K562 (cell line): ENCODE data around the gene IGF2BP3. TPM values are rescaled to one million over a fixed set of nuclear protein-coding genes. Genes with fewer than 3 reads are reported as not detected.

Source experiments
- ATF3 ChIP-seq, 2 experiments: fragments of 450-650 bp in 1 of 2; sonication (generic) in 1 of 2; formaldehyde crosslinking in 1 of 2; IDR thresholded peaks in 1 of 2; conservative IDR thresholded peaks in 1 of 2; 2 replicates each; pipeline versions ENCODE4 v1.6.1 to v1.8.1; 2016 to 2023; ENCODE audit warnings: mild to moderate bottlenecking in 2 of 2, moderate library complexity in 2 of 2, inconsistent platforms in 1 of 2, missing genetic modification reagents in 1 of 2
- DACH1 ChIP-seq: fragments of 450-650 bp; IDR thresholded peaks from 2 replicates; pipeline ENCODE4 v1.6.1; 2018; ENCODE audit not compliant: partially characterized antibody
- DMBX1 ChIP-seq: fragments of 250-450 bp; sonication (Bioruptor Pico); IDR thresholded peaks from 2 replicates; pipeline ENCODE4 v1.8.0; 2022; ENCODE audit warnings: inconsistent platforms, mild to moderate bottlenecking, moderate library complexity, borderline replicate concordance
- FOXP1 ChIP-seq: sonication (generic); formaldehyde crosslinking; IDR thresholded peaks from 2 replicates; pipeline ENCODE4 v1.8.0; 2022; ENCODE audit warnings: mild to moderate bottlenecking, missing genetic modification reagents
- HDAC8 ChIP-seq: fragments of 450-650 bp; IDR thresholded peaks from 2 replicates; pipeline ENCODE4 v1.6.1; 2016; ENCODE audit warnings: mild to moderate bottlenecking, missing genetic modification characterization, moderate library complexity, missing compliant biosample characterization
- MED1 ChIP-seq: sonication (generic); formaldehyde crosslinking; IDR thresholded peaks from 2 replicates; pipeline ENCODE4 v1.8.1; 2023; ENCODE audit warnings: missing genetic modification reagents, borderline replicate concordance
- MEF2D ChIP-seq: conservative IDR thresholded peaks from 2 replicates; pipeline ENCODE4 v1.6.1; 2016; ENCODE audit warnings: low read depth, missing genetic modification characterization, missing compliant biosample characterization
- MEIS2 ChIP-seq: fragments of 450-650 bp; IDR thresholded peaks from 2 replicates; pipeline ENCODE4 v1.6.1; 2014; ENCODE audit warnings: mild to moderate bottlenecking; ENCODE audit not compliant: partially characterized antibody
- SAP30 ChIP-seq: fragments of 200-600 bp; sonication (generic); IDR thresholded peaks from 2 replicates; pipeline ENCODE4 v1.6.1; 2012; ENCODE audit warnings: borderline replicate concordance, low read depth, mild to moderate bottlenecking, moderate library complexity, low read length, control low read depth, inconsistent platforms; ENCODE audit not compliant: insufficient read depth, poor library complexity, severe bottlenecking
- TEAD4 ChIP-seq, 2 experiments: sonication (generic) in 1 of 2; formaldehyde crosslinking in 1 of 2; IDR thresholded peaks; 2 replicates each; pipeline versions ENCODE4 v1.6.1 to v1.8.0; 2012 to 2022; ENCODE audit warnings: borderline replicate concordance in 1 of 2, inconsistent platforms in 1 of 2, low read length in 1 of 2, mild to moderate bottlenecking in 1 of 2, missing genetic modification reagents in 1 of 2
- U2AF2 ChIP-seq: fragments of 200-400 bp; formaldehyde crosslinking; optimal IDR thresholded peaks from 2 replicates; pipeline ENCODE3; 2017; ENCODE audit warnings: low read depth, mild to moderate bottlenecking, low read length
- ZBTB40 ChIP-seq, 2 experiments: fragments of 450-650 bp in 1 of 2; sonication (generic) in 1 of 2; formaldehyde crosslinking in 1 of 2; IDR thresholded peaks; 2 replicates each; pipeline versions ENCODE4 v1.7.1 to v1.9.0; 2016 to 2022; ENCODE audit warnings: inconsistent platforms in 1 of 2, mild to moderate bottlenecking in 1 of 2, missing genetic modification reagents in 1 of 2
- ZBTB9 ChIP-seq: fragments of 450-650 bp; formaldehyde crosslinking; IDR thresholded peaks from 2 replicates; pipeline ENCODE4 v1.4.0; 2020; ENCODE audit warnings: mild to moderate bottlenecking, moderate library complexity
- ZNF584 ChIP-seq: fragments of 200-800 bp; sonication (Bioruptor generic); IDR thresholded peaks from 2 replicates; pipeline ENCODE4 v1.6.1; 2016; ENCODE audit warnings: low read depth, mild to moderate bottlenecking, missing genetic modification characterization, missing compliant biosample characterization
- polyA plus RNA-seq, 8 experiments: library from polyadenylated mRNA; depleted of rRNA in 4 of 8; stranded (reverse) in 5 of 8; unstranded in 3 of 8; fragments of >200 nt; fragmentation: Nextera tagmentation in 2 of 8; fragmentation: Illumina TruSeq in 1 of 8; extraction: Ambion mirVana in 2 of 8; extraction: Trizol in 1 of 8; gene quantifications; 2 replicates each; pipeline versions ENCODE4 v1.2.1 to v1.2.3, GENCODE V29; 2011 to 2014; ENCODE audit warnings: inconsistent platforms in 1 of 8, missing spikeins in 1 of 8
- total RNA-seq, 7 experiments: library from RNA; depleted of rRNA in 6 of 7; stranded (reverse); fragments of >200 nt in 6 of 7; fragmentation: Illumina TruSeq in 2 of 7; extraction: Trizol in 2 of 7; gene quantifications; 2 replicates each; pipeline versions ENCODE4 v1.2.1 to v1.2.3, GENCODE V29; 2011 to 2021; ENCODE audit warnings: low replicate concordance in 1 of 7

The IGF2BP3 gene
- total and polyA plus RNA-seq, 9 of the 15 experiments (the other 6 are each of a cell fraction or from before 2014, with no cell fraction given), result 8.4 to 88.1 (median 61.2) TPM

GRCh38 chr7:23347033-23347681 lies 123.1 kb downstream of the IGF2BP3 start (continued):
- no peak for TF ChIP-seq ATF3 (IDR thresholded peaks at IDR 0.05)
- no peak for TF ChIP-seq ATF3 (CRISPR knock-in tag; conservative IDR thresholded peaks at IDR 0.05)
- peak; percentile 11; the same call in 1 of the 2 replicates for TF ChIP-seq TEAD4 (IDR thresholded peaks at IDR 0.05; ENCODE audit: low read length)
- TF ChIP-seq TEAD4 (CRISPR knock-in tag; IDR thresholded peaks at IDR 0.05; ENCODE audit: borderline replicate concordance), result no peak
- no peak for TF ChIP-seq MEIS2
- no peak for TF ChIP-seq FOXP1 (CRISPR knock-in tag)
- TF ChIP-seq MED1, result no peak
- no peak for TF ChIP-seq SAP30
- TF ChIP-seq U2AF2, result no peak
- TF ChIP-seq ZNF584, result 0 out of 2 replicates have a peak, but pooled peaks have one; percentile 45
- no peak for TF ChIP-seq DACH1
- TF ChIP-seq MEF2D, result no peak
- no peak for TF ChIP-seq ZBTB9
- TF ChIP-seq HDAC8 (tag), result no peak
- 0 out of 2 replicates have a peak, but pooled peaks have one; percentile 6 for TF ChIP-seq ZBTB40 (IDR thresholded peaks at IDR 0.05)
- TF ChIP-seq ZBTB40 (CRISPR knock-in tag; IDR thresholded peaks at IDR 0.05), result no peak
- no peak for TF ChIP-seq DMBX1 (CRISPR knock-in tag)
